HG03108 (cell line): ENCODE measurements around the gene AXIN1.

Experiments used
- ATAC-seq: cut with Tn5 transposase; IDR thresholded peaks from one replicate; pipeline ENCODE4 v1.9.1; 2021; ENCODE audit warnings: moderate library complexity; ENCODE audit not compliant: unreplicated experiment

The AXIN1 gene

GRCh38 chr16:303760-304505 lies 48.6 kb downstream of the AXIN1 start:
- no peak for ATAC-seq

- ATAC-seq, result no peak
Observed at GRCh38 chr16:301950-302349, 50.6 kb downstream of the AXIN1 start.

GRCh38 chr16:301235-301634 lies 51.3 kb downstream of the AXIN1 start:
- ATAC-seq, result no peak

GRCh38 chr16:297832-298231 lies 54.7 kb downstream of the AXIN1 start:
- ATAC-seq, result no peak

GRCh38 chr16:296806-297510 lies 55.6 kb downstream of the AXIN1 start:
- ATAC-seq, result no peak

GRCh38 chr16:296276-296675 lies 56.2 kb downstream of the AXIN1 start:
- ATAC-seq, result no peak

- ATAC-seq, result no peak
Observed at GRCh38 chr16:293043-293775, 59.3 kb downstream of the AXIN1 start.

GRCh38 chr16:291539-291938 lies 61.0 kb downstream of the AXIN1 start:
- ATAC-seq, result no peak

GRCh38 chr16:290681-291405 lies 61.7 kb downstream of the AXIN1 start:
- no peak for ATAC-seq

- no peak for ATAC-seq
Observed at GRCh38 chr16:290015-290680, 62.4 kb downstream of the AXIN1 start.

- ATAC-seq, result no peak
Observed at GRCh38 chr16:289395-289997, 63.0 kb downstream of the AXIN1 start.

- ATAC-seq, result no peak
Observed at GRCh38 chr16:287981-288920, 64.3 kb downstream of the AXIN1 start.

- ATAC-seq, result no peak
Observed at GRCh38 chr16:287298-287811, 65.2 kb downstream of the AXIN1 start.

GRCh38 chr16:286491-287297 lies 65.8 kb downstream of the AXIN1 start:
- no peak for ATAC-seq

GRCh38 chr16:285146-286055 lies 67.1 kb downstream of the AXIN1 start:
- no peak for ATAC-seq

- ATAC-seq, result no peak
Observed at GRCh38 chr16:284204-285120, 68.1 kb downstream of the AXIN1 start.
